Esophagus muscularis mucosa (tissue), 4 donors: ENCODE data around the gene PTPN4. TPM values are rescaled to one million over a fixed set of nuclear protein-coding genes. Genes with fewer than 3 reads are reported as not detected.
"Not testable (repeated sequence)": the region's sequence is repeated elsewhere in the genome, so short reads cannot be mapped to it uniquely, and the experiment has no call there.

Experiments used
- DNase-seq: peaks from one replicate; pipeline ENCODE4 v3.0.0-alpha.2; 2017; ENCODE audit errors: extremely low spot score
- H3K27ac ChIP-seq, 4 donors: fragments of 200-600 bp; sonication (generic); replicated peaks in 1 of 4; 1 replicate in 3 of 4; 2 replicates in 1 of 4; pipeline ENCODE4 v1.5.1; 2016 to 2019; ENCODE audit warnings: mild to moderate bottlenecking in 1 of 4
- H3K27me3 ChIP-seq, 4 donors: fragments of 200-600 bp; sonication (generic); one replicate each; pipeline versions ENCODE4 v1.5.1 to v1.6.0; 2016 to 2019
- H3K36me3 ChIP-seq, 4 donors: fragments of 200-600 bp; sonication (generic); one replicate each; pipeline ENCODE4 v1.5.1; 2016 to 2019
- H3K4me1 ChIP-seq, 4 donors: fragments of 200-600 bp; sonication (generic); one replicate each; pipeline ENCODE4 v1.5.1; 2016 to 2019
- H3K4me3 ChIP-seq, 4 donors: fragments of 200-600 bp; sonication (generic); 1 replicate in 2 of 4; 2 replicates in 2 of 4; pipeline ENCODE4 v1.5.1; 2016 to 2019; ENCODE audit warnings: mild to moderate bottlenecking in 4 of 4, moderate library complexity in 1 of 4
- H3K9me3 ChIP-seq, 4 donors: fragments of 200-600 bp; sonication (generic); 1 replicate in 3 of 4; 2 replicates in 1 of 4; pipeline ENCODE4 v1.5.1; 2016 to 2019
- CTCF ChIP-seq, 3 experiments: fragments of 200-600 bp in 2 of 3; fragments of 450-650 bp in 1 of 3; sonication (generic) in 2 of 3; IDR thresholded peaks; one replicate each; pipeline ENCODE4 v1.5.1; 2017 to 2019; ENCODE audit warnings: antibody characterized with exemption in 3 of 3, mild to moderate bottlenecking in 2 of 3, moderate library complexity in 1 of 3
- EP300 ChIP-seq: sonication (generic); formaldehyde crosslinking; IDR thresholded peaks from one replicate; pipeline ENCODE4 v1.6.1; 2017; ENCODE audit warnings: antibody characterized with exemption
- POLR2A ChIP-seq: fragments of 450-650 bp; IDR thresholded peaks from one replicate; pipeline ENCODE4 v1.6.1; 2017; ENCODE audit warnings: antibody characterized with exemption, moderate library complexity, mild to moderate bottlenecking, low read depth
- POLR2AphosphoS5 ChIP-seq, 2 donors: sonication (generic); formaldehyde crosslinking; IDR thresholded peaks; one replicate each; pipeline ENCODE4 v1.6.1; 2017; ENCODE audit warnings: antibody characterized with exemption in 2 of 2
- WGBS: methylation state at CpG from one replicate; pipeline ENCODE4 v1.1.5; 2018; 5-methylcytosine and 5-hydroxymethylcytosine counted together
- intact Hi-C: fragments of 100-400 bp; cut with DNase I; formaldehyde crosslinking; loops from one replicate; pipeline ENCODE4 v1.15.1; 2023
- total RNA-seq, 4 donors: library from RNA; depleted of rRNA; stranded (reverse); fragments of >200 nt; gene quantifications; one replicate each; pipeline versions ENCODE4 v1.1.0 to v1.2.1, GENCODE V29; 2016

PTPN4 gene
- total RNA-seq, 4 donors from 2014 or later: 21.3 to 39.9 (median 24.7) TPM

- H3K36me3 ChIP-seq: no peaks in the 10 kb centered on the region
- no peak for DNase-seq
- WGBS: 77% methylated on average over 3 of the region's 3 CpGs
- peaks cover 0 to 3% (median 0%) of the 10 kb centered on the region in 4 donors for H3K27me3 ChIP-seq
- H3K27ac ChIP-seq: no peak overlapping the region
- no peaks in the 10 kb centered on the region for H3K4me1 ChIP-seq
- no peak for TF ChIP-seq POLR2A
- no peak for TF ChIP-seq EP300
- no peak for TF ChIP-seq POLR2AphosphoS5 (IDR thresholded peaks at IDR 0.05)
- TF ChIP-seq CTCF (IDR thresholded peaks at IDR 0.05): no peak
- H3K9me3 ChIP-seq: no peaks in the 10 kb centered on the region
- intact Hi-C loops: no loop called here
- H3K4me3 ChIP-seq: no peak overlapping the region
Observed at GRCh38 chr2:119996148-119996547, 236.4 kb downstream of the PTPN4 start.

- H3K4me3 ChIP-seq, H3K27me3 ChIP-seq, H3K27ac ChIP-seq, H3K4me1 ChIP-seq, H3K36me3 ChIP-seq, DNase-seq, H3K9me3 ChIP-seq, intact Hi-C loops: not testable (repeated sequence)
- WGBS: 86% methylated on average over 25 of the region's 55 CpGs
Observed at GRCh38 chr2:119996896-119997891, 237.5 kb downstream of the PTPN4 start.

- no peak for DNase-seq
- H3K36me3 ChIP-seq: no peaks in the 10 kb centered on the region
- H3K9me3 ChIP-seq: no peaks in the 10 kb centered on the region
- H3K4me1 ChIP-seq: no peaks in the 10 kb centered on the region
- WGBS: 94% methylated on average over 1 of the region's 1 CpG
- H3K27ac ChIP-seq: no peak overlapping the region
- H3K4me3 ChIP-seq: no peak overlapping the region
- H3K27me3 ChIP-seq: no peaks in the 10 kb centered on the region
- TF ChIP-seq EP300 (no peak), CTCF (IDR thresholded peaks at IDR 0.05) (no peak), POLR2A (no peak), POLR2AphosphoS5 (IDR thresholded peaks at IDR 0.05) (no peak)
- intact Hi-C loops: no loop called here
Observed at GRCh38 chr2:120001471-120001870, 241.7 kb downstream of the PTPN4 start.

GRCh38 chr2:120004254-120004653, 244.5 kb downstream of the PTPN4 start:
- H3K4me3 ChIP-seq: no peak overlapping the region
- no peaks in the 10 kb centered on the region for H3K9me3 ChIP-seq
- no peak for DNase-seq
- intact Hi-C loops: no loop called here
- TF ChIP-seq CTCF (IDR thresholded peaks at IDR 0.05): no peak
- TF ChIP-seq EP300: no peak
- no peaks in the 10 kb centered on the region for H3K4me1 ChIP-seq
- no peaks in the 10 kb centered on the region for H3K36me3 ChIP-seq
- no peak overlapping the region for H3K27ac ChIP-seq
- no peaks in the 10 kb centered on the region for H3K27me3 ChIP-seq

- no peak for DNase-seq
- Histone ChIP-seq H3K9me3 (no peaks in the 10 kb centered on the region), H3K27me3 (no peaks in the 10 kb centered on the region), H3K27ac (no peak overlapping the region), H3K4me1 (no peaks in the 10 kb centered on the region), H3K36me3 (no peaks in the 10 kb centered on the region), H3K4me3 (no peak overlapping the region)
- intact Hi-C loops: no loop called here
- WGBS: 93% methylated on average over 11 of the region's 11 CpGs
- TF ChIP-seq POLR2AphosphoS5 (IDR thresholded peaks at IDR 0.05): no peak
- no peak for TF ChIP-seq CTCF (IDR thresholded peaks at IDR 0.05)
- no peak for TF ChIP-seq EP300
- no peak for TF ChIP-seq POLR2A
Observed at GRCh38 chr2:120005834-120006521, 246.3 kb downstream of the PTPN4 start.
